Loucy (cell line): ENCODE measurements around the gene CNOT4.

ENCODE experiments used
- H2AFZ ChIP-seq: fragments of 200-600 bp; sonication (generic); 2 replicates; pipeline ENCODE4 v1.6.0; 2016; ENCODE audit warnings: antibody characterized with exemption, mild to moderate bottlenecking, low read length, moderate library complexity
- H3F3A ChIP-seq: fragments of 200-600 bp; 2 replicates; pipeline ENCODE4 v1.6.0; 2016; ENCODE audit warnings: antibody characterized with exemption, low read depth, mild to moderate bottlenecking
- H3K27me3 ChIP-seq: fragments of 200-600 bp; sonication (generic); 2 replicates; pipeline ENCODE4 v1.6.1; 2014; ENCODE audit warnings: low read length, mild to moderate bottlenecking; ENCODE audit not compliant: insufficient read depth, poor library complexity, severe bottlenecking
- H3K36me3 ChIP-seq: fragments of 200-600 bp; sonication (generic); 2 replicates; pipeline ENCODE4 v1.6.1; 2016; ENCODE audit warnings: low read length; ENCODE audit not compliant: insufficient read depth
- H3K4me1 ChIP-seq: fragments of 200-600 bp; sonication (generic); 2 replicates; pipeline ENCODE4 v1.5.1; 2014; ENCODE audit warnings: low read length, mild to moderate bottlenecking; ENCODE audit not compliant: insufficient read depth, poor library complexity, severe bottlenecking
- H3K4me2 ChIP-seq: fragments of 200-600 bp; sonication (generic); 2 replicates; pipeline ENCODE4 v1.6.0; 2014; ENCODE audit warnings: antibody characterized with exemption, low read length, low read depth, mild to moderate bottlenecking; ENCODE audit not compliant: poor library complexity, severe bottlenecking
- H3K4me3 ChIP-seq: fragments of 200-600 bp; sonication (generic); 2 replicates; pipeline ENCODE4 v1.5.1; 2014; ENCODE audit warnings: low read length, mild to moderate bottlenecking, mixed read lengths; ENCODE audit not compliant: poor library complexity, severe bottlenecking
- H3K79me2 ChIP-seq: fragments of 200-600 bp; sonication (generic); 2 replicates; pipeline ENCODE4 v1.6.1; 2014; ENCODE audit warnings: low read length; ENCODE audit not compliant: insufficient read depth
- H3K9ac ChIP-seq: fragments of 200-600 bp; sonication (generic); 2 replicates; pipeline ENCODE4 v1.6.0; 2014; ENCODE audit warnings: mild to moderate bottlenecking, low read depth, low read length, moderate library complexity; ENCODE audit not compliant: poor library complexity, severe bottlenecking
- H3K9me2 ChIP-seq: fragments of 200-600 bp; sonication (generic); replicated peaks from 2 replicates; pipeline ENCODE4 v1.6.1; 2016; ENCODE audit warnings: low read depth, low read length, mixed read lengths
- H3K9me3 ChIP-seq: fragments of 200-600 bp; sonication (generic); 2 replicates; pipeline ENCODE4 v1.6.1; 2014; ENCODE audit warnings: mild to moderate bottlenecking, antibody characterized with exemption, low read length, low read depth; ENCODE audit not compliant: insufficient read depth
- H4K20me1 ChIP-seq: fragments of 200-600 bp; sonication (generic); 2 replicates; pipeline ENCODE4 v1.6.0; 2014; ENCODE audit warnings: antibody characterized with exemption, low read length, mild to moderate bottlenecking; ENCODE audit not compliant: insufficient read depth, poor library complexity, severe bottlenecking
- EZH2phosphoT487 ChIP-seq: fragments of 200-600 bp; IDR thresholded peaks from 2 replicates; pipeline ENCODE4 v1.6.1; 2018; ENCODE audit warnings: antibody characterized with exemption, mild to moderate bottlenecking, moderate library complexity, borderline replicate concordance
- TF ChIP-seq, protein P1 (sequence below): fragments of 200-600 bp; sonication (generic); conservative IDR thresholded peaks from 2 replicates; pipeline ENCODE4 v1.5.1; 2014; ENCODE audit warnings: mild to moderate bottlenecking, antibody characterized with exemption, low read length

CNOT4 gene

DNA sequence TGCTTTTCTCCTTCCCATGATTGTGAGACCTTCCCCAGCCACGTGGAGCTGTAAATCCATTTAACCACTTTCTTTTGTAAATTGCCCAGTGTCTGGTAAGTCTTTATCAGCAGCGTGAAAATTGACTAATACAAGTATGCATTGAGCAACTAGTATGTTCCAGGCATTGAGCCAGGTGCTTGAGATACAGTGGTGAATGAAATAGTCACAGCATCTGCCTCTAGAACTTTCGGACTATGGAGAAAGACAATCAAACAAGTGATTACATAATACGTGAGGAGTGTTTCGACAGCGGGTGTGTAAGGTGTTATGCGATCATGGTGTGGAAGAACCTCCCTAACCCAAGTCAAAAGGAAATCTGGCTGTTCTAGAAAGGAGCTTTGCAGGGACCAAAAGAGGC, 26.2 kb upstream of the CNOT4 start:
- Histone ChIP-seq H3K27me3 (no peaks in the 10 kb centered on the region), H3K79me2 (no peaks in the 10 kb centered on the region), H3K4me1 (no peaks in the 10 kb centered on the region), H2AFZ (no peak overlapping the region), H3K9me2 (no peaks in the 10 kb centered on the region), H4K20me1 (no peaks in the 10 kb centered on the region), H3K9me3 (no peaks in the 10 kb centered on the region), H3K36me3 (no peaks in the 10 kb centered on the region), H3K4me2 (no peak overlapping the region), H3K9ac (no peak overlapping the region), H3K4me3 (no peak overlapping the region), H3F3A (no peaks in the 10 kb centered on the region)
- TF ChIP-seq, protein P1, sequence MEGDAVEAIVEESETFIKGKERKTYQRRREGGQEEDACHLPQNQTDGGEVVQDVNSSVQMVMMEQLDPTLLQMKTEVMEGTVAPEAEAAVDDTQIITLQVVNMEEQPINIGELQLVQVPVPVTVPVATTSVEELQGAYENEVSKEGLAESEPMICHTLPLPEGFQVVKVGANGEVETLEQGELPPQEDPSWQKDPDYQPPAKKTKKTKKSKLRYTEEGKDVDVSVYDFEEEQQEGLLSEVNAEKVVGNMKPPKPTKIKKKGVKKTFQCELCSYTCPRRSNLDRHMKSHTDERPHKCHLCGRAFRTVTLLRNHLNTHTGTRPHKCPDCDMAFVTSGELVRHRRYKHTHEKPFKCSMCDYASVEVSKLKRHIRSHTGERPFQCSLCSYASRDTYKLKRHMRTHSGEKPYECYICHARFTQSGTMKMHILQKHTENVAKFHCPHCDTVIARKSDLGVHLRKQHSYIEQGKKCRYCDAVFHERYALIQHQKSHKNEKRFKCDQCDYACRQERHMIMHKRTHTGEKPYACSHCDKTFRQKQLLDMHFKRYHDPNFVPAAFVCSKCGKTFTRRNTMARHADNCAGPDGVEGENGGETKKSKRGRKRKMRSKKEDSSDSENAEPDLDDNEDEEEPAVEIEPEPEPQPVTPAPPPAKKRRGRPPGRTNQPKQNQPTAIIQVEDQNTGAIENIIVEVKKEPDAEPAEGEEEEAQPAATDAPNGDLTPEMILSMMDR, result no peak
- TF ChIP-seq EZH2phosphoT487, result no peak

DNA sequence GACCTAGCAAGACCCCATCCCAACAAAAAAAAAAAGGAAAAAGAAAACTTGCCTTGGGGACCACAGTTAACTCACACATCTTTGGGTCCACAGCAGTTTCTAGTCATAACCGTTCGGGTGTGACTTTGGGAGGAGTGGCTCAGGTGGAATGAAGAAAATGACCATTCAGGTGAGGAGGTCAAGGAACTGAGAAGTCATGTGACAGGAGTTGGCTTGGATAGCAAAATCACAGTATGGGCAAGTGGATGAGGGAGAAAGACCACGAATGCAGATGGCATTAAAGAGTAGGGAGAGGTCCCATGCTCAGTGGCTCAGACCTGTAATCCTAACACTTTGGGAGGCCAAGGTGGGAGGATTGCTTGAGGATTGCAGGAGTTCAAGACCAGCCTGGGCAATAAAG, 17.1 kb upstream of the CNOT4 start:
- Histone ChIP-seq H3K4me2 (no peak overlapping the region), H3F3A (no peaks in the 10 kb centered on the region), H3K4me3 (no peak overlapping the region), H3K27me3 (no peaks in the 10 kb centered on the region), H3K9me2 (no peaks in the 10 kb centered on the region), H4K20me1 (no peaks in the 10 kb centered on the region), H3K9me3 (no peaks in the 10 kb centered on the region), H3K4me1 (no peaks in the 10 kb centered on the region), H2AFZ (no peak overlapping the region), H3K36me3 (no peaks in the 10 kb centered on the region), H3K9ac (no peak overlapping the region), H3K79me2 (no peaks in the 10 kb centered on the region)
- TF ChIP-seq EZH2phosphoT487, result no peak
- TF ChIP-seq, protein P1, result no peak

DNA sequence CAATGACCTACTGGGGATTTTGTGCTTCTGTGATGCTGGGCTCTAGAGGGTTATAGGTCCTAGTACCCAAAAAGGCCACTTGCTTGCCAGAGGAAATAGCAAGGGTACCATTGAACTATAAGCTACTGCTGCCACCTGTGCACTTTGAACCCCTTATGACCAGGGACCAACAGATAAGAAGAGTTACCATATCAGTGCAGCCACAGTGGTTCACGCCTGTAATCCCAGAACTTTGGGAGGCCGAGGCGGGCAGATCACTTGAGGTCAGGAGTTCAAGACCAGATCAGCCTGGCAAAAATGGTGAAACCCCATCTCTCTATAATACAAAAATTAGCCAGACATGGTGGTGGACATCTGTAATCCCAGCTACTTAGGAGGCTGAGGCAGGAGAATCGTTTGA, 15.5 kb upstream of the CNOT4 start:
- Histone ChIP-seq H4K20me1 (no peaks in the 10 kb centered on the region), H3F3A (no peaks in the 10 kb centered on the region), H3K4me2 (no peak overlapping the region), H2AFZ (no peak overlapping the region), H3K4me3 (no peak overlapping the region), H3K79me2 (no peaks in the 10 kb centered on the region), H3K9ac (no peak overlapping the region), H3K9me2 (no peaks in the 10 kb centered on the region), H3K4me1 (no peaks in the 10 kb centered on the region), H3K36me3 (no peaks in the 10 kb centered on the region), H3K9me3 (no peaks in the 10 kb centered on the region), H3K27me3 (no peaks in the 10 kb centered on the region)
- no peak for TF ChIP-seq EZH2phosphoT487
- TF ChIP-seq, protein P1, result no peak
